K562 (cell line): ENCODE measurements around the gene KNDC1. TPM values are rescaled to one million over a fixed set of nuclear protein-coding genes. Genes with fewer than 3 reads are reported as not detected.

Source experiments
- ADNP ChIP-seq: fragments of 200-800 bp; sonication (Bioruptor generic); IDR thresholded peaks from 2 replicates; pipeline ENCODE4 v1.6.1; 2016; ENCODE audit warnings: missing genetic modification characterization, missing compliant biosample characterization
- BRD4 ChIP-seq: fragments of 200-600 bp; sonication (generic); IDR thresholded peaks from 2 replicates; pipeline ENCODE4 v1.6.1; 2017; ENCODE audit warnings: inconsistent platforms
- PHTF2 ChIP-seq: fragments of 250-450 bp; sonication (Bioruptor Pico); IDR thresholded peaks from 2 replicates; pipeline ENCODE4 v1.5.0; 2021; ENCODE audit warnings: mild to moderate bottlenecking
- RBBP5 ChIP-seq: fragments of 200-600 bp; sonication (generic); IDR thresholded peaks from 2 replicates; pipeline ENCODE4 v1.6.1; 2012; ENCODE audit warnings: borderline replicate concordance, mild to moderate bottlenecking, low read length, control low read depth, inconsistent platforms; ENCODE audit not compliant: insufficient read depth, poor library complexity, severe bottlenecking
- ZNF121 ChIP-seq: sonication (generic); formaldehyde crosslinking; conservative IDR thresholded peaks from 2 replicates; pipeline ENCODE4 v1.8.0; 2022; ENCODE audit warnings: missing genetic modification reagents
- ZNF224 ChIP-seq: sonication (generic); formaldehyde crosslinking; IDR thresholded peaks from 2 replicates; pipeline ENCODE4 v1.8.0; 2022; ENCODE audit warnings: mild to moderate bottlenecking, missing genetic modification reagents
- ZSCAN32 ChIP-seq: fragments of 450-650 bp; formaldehyde crosslinking; IDR thresholded peaks from 2 replicates; pipeline ENCODE4 v1.4.0; 2020; ENCODE audit warnings: mild to moderate bottlenecking, moderate library complexity
- polyA plus RNA-seq, 8 experiments: library from polyadenylated mRNA; depleted of rRNA in 4 of 8; stranded (reverse) in 5 of 8; unstranded in 3 of 8; fragments of >200 nt; fragmentation: Nextera tagmentation in 2 of 8; fragmentation: Illumina TruSeq in 1 of 8; extraction: Ambion mirVana in 2 of 8; extraction: Trizol in 1 of 8; gene quantifications; 2 replicates each; pipeline versions ENCODE4 v1.2.1 to v1.2.3, GENCODE V29; 2011 to 2014; ENCODE audit warnings: inconsistent platforms in 1 of 8, missing spikeins in 1 of 8
- total RNA-seq, 7 experiments: library from RNA; depleted of rRNA in 6 of 7; stranded (reverse); fragments of >200 nt in 6 of 7; fragmentation: Illumina TruSeq in 2 of 7; extraction: Trizol in 2 of 7; gene quantifications; 2 replicates each; pipeline versions ENCODE4 v1.2.1 to v1.2.3, GENCODE V29; 2011 to 2021; ENCODE audit warnings: low replicate concordance in 1 of 7
- TF ChIP-seq, protein P1 (sequence below): fragments of 450-650 bp; formaldehyde crosslinking; IDR thresholded peaks from 2 replicates; pipeline ENCODE4 v1.4.0; 2020; ENCODE audit warnings: mild to moderate bottlenecking, moderate library complexity

KNDC1 gene
- total and polyA plus RNA-seq, 9 of the 15 experiments (the other 6 are each of a cell fraction or from before 2014, with no cell fraction given) = 0.07 to 0.26 (median 0.11) TPM; not detected in 6

DNA sequence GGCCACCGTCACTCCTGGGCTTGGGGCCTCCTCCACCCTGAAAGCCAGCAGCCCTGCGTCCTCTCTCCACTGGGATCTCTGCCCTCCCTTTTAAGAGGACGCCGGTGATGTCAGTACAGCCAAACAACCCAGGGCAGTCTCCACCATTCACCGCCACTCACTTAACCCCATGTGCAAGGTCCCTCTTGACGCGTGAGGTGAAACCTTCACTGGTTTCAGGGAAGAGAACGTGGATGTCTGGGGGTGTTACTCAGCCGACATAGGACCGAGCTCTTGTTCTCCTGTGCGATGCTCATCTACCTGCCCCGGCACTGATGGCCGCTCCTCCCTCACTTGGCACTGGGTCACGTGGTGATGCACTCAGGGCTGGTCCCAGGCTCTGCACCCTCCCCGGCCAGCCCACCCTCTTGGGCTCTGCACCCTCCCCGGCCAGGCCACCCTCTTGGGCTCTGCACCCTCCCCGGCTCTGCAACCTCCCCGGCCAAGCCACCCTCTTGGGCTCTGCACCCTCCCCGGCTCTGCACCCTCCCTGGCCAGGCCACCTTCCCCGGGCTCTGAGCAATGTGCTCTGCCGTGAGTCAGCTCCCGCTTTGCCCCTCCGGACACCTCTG is 36.2 kb upstream of the KNDC1 start (continued):
- TF ChIP-seq, protein P1, sequence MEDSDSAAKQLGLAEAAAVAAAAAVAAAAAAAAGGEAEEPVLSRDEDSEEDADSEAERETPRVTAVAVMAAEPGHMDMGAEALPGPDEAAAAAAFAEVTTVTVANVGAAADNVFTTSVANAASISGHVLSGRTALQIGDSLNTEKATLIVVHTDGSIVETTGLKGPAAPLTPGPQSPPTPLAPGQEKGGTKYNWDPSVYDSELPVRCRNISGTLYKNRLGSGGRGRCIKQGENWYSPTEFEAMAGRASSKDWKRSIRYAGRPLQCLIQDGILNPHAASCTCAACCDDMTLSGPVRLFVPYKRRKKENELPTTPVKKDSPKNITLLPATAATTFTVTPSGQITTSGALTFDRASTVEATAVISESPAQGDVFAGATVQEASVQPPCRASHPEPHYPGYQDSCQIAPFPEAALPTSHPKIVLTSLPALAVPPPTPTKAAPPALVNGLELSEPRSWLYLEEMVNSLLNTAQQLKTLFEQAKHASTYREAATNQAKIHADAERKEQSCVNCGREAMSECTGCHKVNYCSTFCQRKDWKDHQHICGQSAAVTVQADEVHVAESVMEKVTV (CRISPR knock-in tag) = no peak
- no peak for TF ChIP-seq PHTF2 (CRISPR knock-in tag)
- no peak for TF ChIP-seq RBBP5
- TF ChIP-seq ADNP (tag) = no peak
- no peak for TF ChIP-seq ZNF224 (CRISPR knock-in tag)
- no peak for TF ChIP-seq ZSCAN32 (CRISPR knock-in tag)
- no peak for TF ChIP-seq ZNF121 (CRISPR knock-in tag)
- no peak for TF ChIP-seq BRD4
